HepG2 (cell line): ENCODE data around the gene ATF6. TPM values are rescaled to one million over a fixed set of nuclear protein-coding genes. Genes with fewer than 3 reads are reported as not detected.

Experiments
- BRD4 ChIP-seq: sonication (generic); formaldehyde crosslinking; IDR thresholded peaks from 2 replicates; pipeline ENCODE4 v1.4.0; 2020; ENCODE audit warnings: missing genetic modification reagents
- ERF ChIP-seq: IDR thresholded peaks from 2 replicates; pipeline ENCODE4 v1.6.1; 2018; ENCODE audit warnings: missing biosample characterization, missing genetic modification reagents
- GMEB1 ChIP-seq: sonication (generic); formaldehyde crosslinking; IDR thresholded peaks from 2 replicates; pipeline ENCODE4 v1.5.1; 2020; ENCODE audit warnings: missing genetic modification reagents, mild to moderate bottlenecking, borderline replicate concordance
- HINFP ChIP-seq: sonication (generic); formaldehyde crosslinking; IDR thresholded peaks from 2 replicates; pipeline ENCODE4 v1.4.0; 2020; ENCODE audit warnings: low read depth, mild to moderate bottlenecking, missing genetic modification reagents
- MIXL1 ChIP-seq: IDR thresholded peaks from 2 replicates; pipeline ENCODE4 v1.6.1; 2016
- MLX ChIP-seq: IDR thresholded peaks from 2 replicates; pipeline ENCODE4 v1.6.1; 2016
- RFX3 ChIP-seq: IDR thresholded peaks from 2 replicates; pipeline ENCODE4 v1.6.1; 2016; ENCODE audit warnings: missing biosample characterization, missing genetic modification reagents
- TBX3 ChIP-seq: fragments of 450-650 bp; IDR thresholded peaks from 2 replicates; pipeline ENCODE4 v1.6.1; 2017; ENCODE audit warnings: antibody characterized with exemption, mild to moderate bottlenecking, inconsistent platforms, borderline replicate concordance
- TCF7L2 ChIP-seq: IDR thresholded peaks from 2 replicates; pipeline ENCODE4 v1.6.1; 2011; ENCODE audit warnings: mild to moderate bottlenecking, low read depth, low read length, moderate library complexity
- TEAD3 ChIP-seq: optimal IDR thresholded peaks from 2 replicates; pipeline ENCODE3; 2016; ENCODE audit warnings: borderline replicate concordance
- XBP1 ChIP-seq: sonication (generic); formaldehyde crosslinking; IDR thresholded peaks from 2 replicates; pipeline ENCODE4 v1.5.0; 2020; ENCODE audit warnings: missing genetic modification reagents
- ZBTB21 ChIP-seq: sonication (generic); formaldehyde crosslinking; IDR thresholded peaks from 2 replicates; pipeline ENCODE4 v1.4.0; 2020; ENCODE audit warnings: missing genetic modification reagents
- ZBTB42 ChIP-seq: sonication (generic); formaldehyde crosslinking; IDR thresholded peaks from 2 replicates; pipeline ENCODE4 v1.5.0; 2020; ENCODE audit warnings: mild to moderate bottlenecking, missing genetic modification reagents
- ZBTB46 ChIP-seq: sonication (generic); formaldehyde crosslinking; IDR thresholded peaks from 2 replicates; pipeline ENCODE4 v1.4.0; 2020; ENCODE audit warnings: mild to moderate bottlenecking, missing genetic modification reagents, borderline replicate concordance
- ZC3H4 ChIP-seq: sonication (generic); formaldehyde crosslinking; IDR thresholded peaks from 2 replicates; pipeline ENCODE4 v1.4.0; 2020; ENCODE audit warnings: missing genetic modification reagents, borderline replicate concordance
- ZIK1 ChIP-seq: sonication (generic); formaldehyde crosslinking; IDR thresholded peaks from 2 replicates; pipeline ENCODE4 v1.5.0; 2020; ENCODE audit warnings: mild to moderate bottlenecking, low read depth, missing genetic modification reagents, borderline replicate concordance
- ZNF12 ChIP-seq: sonication (generic); formaldehyde crosslinking; IDR thresholded peaks from 2 replicates; pipeline ENCODE4 v1.5.0; 2020; ENCODE audit warnings: missing genetic modification reagents
- ZNF264 ChIP-seq: sonication (generic); formaldehyde crosslinking; IDR thresholded peaks from 2 replicates; pipeline ENCODE4 v1.4.0; 2020; ENCODE audit warnings: missing genetic modification reagents
- ZNF513 ChIP-seq: sonication (generic); formaldehyde crosslinking; conservative IDR thresholded peaks from 2 replicates; pipeline ENCODE4 v1.5.0; 2020; ENCODE audit warnings: missing genetic modification reagents
- ZNF607 ChIP-seq: sonication (generic); formaldehyde crosslinking; IDR thresholded peaks from 2 replicates; pipeline ENCODE4 v1.5.1; 2020; ENCODE audit warnings: missing genetic modification reagents, mild to moderate bottlenecking, borderline replicate concordance
- polyA plus RNA-seq, 8 experiments: library from polyadenylated mRNA; depleted of rRNA in 3 of 8; stranded (reverse) in 7 of 8; unstranded in 1 of 8; fragments of >200 nt; fragmentation: Illumina TruSeq in 4 of 8; extraction: Trizol in 4 of 8; gene quantifications; 2 replicates each; pipeline versions ENCODE4 v1.2.1 to v1.2.3, GENCODE V29; 2011 to 2016; ENCODE audit warnings: low read depth in 4 of 8, missing spikeins in 1 of 8, mixed read lengths in 1 of 8; ENCODE audit not compliant: insufficient read depth in 1 of 8
- total RNA-seq, 5 experiments: library from RNA; depleted of rRNA; stranded (reverse); fragments of >200 nt; fragmentation: Illumina TruSeq; extraction: Trizol; gene quantifications; 2 replicates each; pipeline ENCODE4 v1.2.3, GENCODE V29; 2016; ENCODE audit warnings: low read depth in 1 of 5
- TF ChIP-seq, protein P1 (sequence below): sonication (generic); formaldehyde crosslinking; IDR thresholded peaks from 2 replicates; pipeline ENCODE4 v1.4.0; 2020; ENCODE audit warnings: missing genetic modification reagents

ATF6 gene
- total and polyA plus RNA-seq, 2 of the 13 experiments (the other 11 are each of a cell fraction or from before 2014, with no cell fraction given): 13.2 to 14.5 TPM

GRCh38 chr1:161749509-161750407 is 16.4 kb upstream of the ATF6 start, which contains the start of gene DUSP12 (continued):
- no peak for TF ChIP-seq ZBTB21 (CRISPR knock-in tag)
- no peak for TF ChIP-seq ZBTB42
- 0 out of 2 replicates have a peak, but pooled peaks have one; percentile 56 for TF ChIP-seq ZBTB46 (CRISPR knock-in tag)
- TF ChIP-seq MIXL1 (CRISPR knock-in tag): peak; percentile 7; the same call in 1 of the 2 replicates
- no peak for TF ChIP-seq MLX
- no peak for TF ChIP-seq ZNF12 (CRISPR knock-in tag)
- peak; percentile 59; the same call in 1 of the 2 replicates for TF ChIP-seq ZNF264 (CRISPR knock-in tag)
- no peak for TF ChIP-seq ZC3H4 (CRISPR knock-in tag)
- no peak for TF ChIP-seq RFX3 (CRISPR knock-in tag)
- peak; percentile 49; the same call in 1 of the 2 replicates for TF ChIP-seq ZIK1 (CRISPR knock-in tag)
- TF ChIP-seq BRD4 (CRISPR knock-in tag): peak; percentile 69; the same call in 1 of the 2 replicates
- no peak for TF ChIP-seq TCF7L2
- TF ChIP-seq XBP1 (CRISPR knock-in tag): no peak
- TF ChIP-seq, protein P1, sequence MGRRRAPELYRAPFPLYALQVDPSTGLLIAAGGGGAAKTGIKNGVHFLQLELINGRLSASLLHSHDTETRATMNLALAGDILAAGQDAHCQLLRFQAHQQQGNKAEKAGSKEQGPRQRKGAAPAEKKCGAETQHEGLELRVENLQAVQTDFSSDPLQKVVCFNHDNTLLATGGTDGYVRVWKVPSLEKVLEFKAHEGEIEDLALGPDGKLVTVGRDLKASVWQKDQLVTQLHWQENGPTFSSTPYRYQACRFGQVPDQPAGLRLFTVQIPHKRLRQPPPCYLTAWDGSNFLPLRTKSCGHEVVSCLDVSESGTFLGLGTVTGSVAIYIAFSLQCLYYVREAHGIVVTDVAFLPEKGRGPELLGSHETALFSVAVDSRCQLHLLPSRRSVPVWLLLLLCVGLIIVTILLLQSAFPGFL (CRISPR knock-in tag): no peak
- TF ChIP-seq TEAD3 (CRISPR knock-in tag): peak; percentile 51
- TF ChIP-seq TBX3: 0 out of 2 replicates have a peak, but pooled peaks have one; percentile 8
- TF ChIP-seq ZNF513: no peak
- peak; percentile 41; the same call in 1 of the 2 replicates for TF ChIP-seq GMEB1 (CRISPR knock-in tag)
- peak; percentile 78 for TF ChIP-seq HINFP
- TF ChIP-seq ERF (CRISPR knock-in tag): peak; percentile 62
- peak; percentile 59; the same call in 1 of the 2 replicates for TF ChIP-seq ZNF607 (CRISPR knock-in tag)
